SK-N-SH (cell line): ENCODE results near the gene ERMARD. TPM values are rescaled to one million over a fixed set of nuclear protein-coding genes. Genes with fewer than 3 reads are reported as not detected.

ENCODE experiments used
- CTCF ChIA-PET: fragments of 300-600, 350-600 bp; formaldehyde crosslinking; extraction: SDS; loops from one replicate; lab custom pipeline; 2021; lab: Yijun Ruan, JAX
- POLR2A ChIA-PET: fragments of 350-600 bp; sonication (Branson Sonifier 250); formaldehyde crosslinking; extraction: SDS; loops from one replicate; lab custom pipeline; 2020; ENCODE audit warnings: antibody characterized with exemption, inconsistent platforms; lab: Yijun Ruan, JAX
- DNase-seq: peaks from one replicate; pipeline ENCODE4 v3.0.0; 2012
- H2AFZ ChIP-seq: fragments of 200-600 bp; sonication (generic); 2 replicates; pipeline ENCODE4 v1.8.1; 2016; ENCODE audit warnings: antibody characterized with exemption, mild to moderate bottlenecking, low read depth
- H3F3A ChIP-seq: fragments of 200-600 bp; sonication (generic); replicated peaks from 2 replicates; pipeline ENCODE3; 2016; ENCODE audit warnings: antibody characterized with exemption, mild to moderate bottlenecking; ENCODE audit not compliant: insufficient read depth
- H3K27ac ChIP-seq, 2 experiments: fragments of 200-500 bp in 1 of 2; fragments of 200-600 bp in 1 of 2; sonication (Bioruptor generic) in 1 of 2; sonication (generic), shearing (Covaris generic) in 1 of 2; 2 replicates each; pipeline versions ENCODE4 v1.5.1 to v1.6.1; 2014 to 2016; ENCODE audit warnings: low read depth in 2 of 2, inconsistent platforms in 1 of 2, low read length in 1 of 2, mild to moderate bottlenecking in 1 of 2, mixed read lengths in 1 of 2
- H3K27me3 ChIP-seq: fragments of 200-600 bp; sonication (generic), shearing (Covaris generic); 2 replicates; pipeline ENCODE4 v1.6.1; 2016; ENCODE audit warnings: mixed run types; ENCODE audit not compliant: insufficient read depth
- H3K36me3 ChIP-seq, 2 experiments: fragments of 200-500 bp in 1 of 2; fragments of 200-600 bp in 1 of 2; sonication (Bioruptor generic) in 1 of 2; sonication (generic) in 1 of 2; replicated peaks in 1 of 2; 2 replicates each; pipeline versions ENCODE3 to v1.5.1; 2014 to 2016; ENCODE audit warnings: low read length in 1 of 2, mild to moderate bottlenecking in 1 of 2; ENCODE audit not compliant: insufficient read depth in 2 of 2, control insufficient read depth in 1 of 2
- H3K4me1 ChIP-seq, 2 experiments: fragments of 200-500 bp in 1 of 2; fragments of 200-600 bp in 1 of 2; sonication (Bioruptor generic) in 1 of 2; sonication (generic), shearing (Covaris generic) in 1 of 2; 2 replicates each; pipeline versions ENCODE4 v1.5.1 to v1.6.1; 2014 to 2016; ENCODE audit warnings: low read depth in 1 of 2, low read length in 1 of 2, mixed run types in 1 of 2; ENCODE audit not compliant: insufficient read depth in 2 of 2, control insufficient read depth in 1 of 2
- H3K4me2 ChIP-seq: fragments of 200-600 bp; sonication (generic), shearing (Covaris generic); 2 replicates; pipeline ENCODE4 v1.6.1; 2017; ENCODE audit warnings: mixed run types
- H3K4me3 ChIP-seq, 2 experiments: fragments of 200-500 bp in 1 of 2; fragments of 200-600 bp in 1 of 2; sonication (Bioruptor generic) in 1 of 2; sonication (generic), shearing (Covaris generic) in 1 of 2; 2 replicates each; pipeline versions ENCODE4 v1.5.1 to v1.8.1; 2014 to 2016; ENCODE audit warnings: low read depth in 2 of 2, inconsistent platforms in 1 of 2, low read length in 1 of 2, mild to moderate bottlenecking in 1 of 2, mixed read lengths in 1 of 2, moderate library complexity in 1 of 2
- H3K79me2 ChIP-seq: fragments of 200-600 bp; sonication (generic); 2 replicates; pipeline ENCODE4 v1.8.1; 2017; ENCODE audit warnings: mild to moderate bottlenecking; ENCODE audit not compliant: insufficient read depth
- H3K9ac ChIP-seq: fragments of 200-600 bp; sonication (generic); 2 replicates; pipeline ENCODE4 v1.6.1; 2017; ENCODE audit warnings: mixed run types
- H3K9me2 ChIP-seq: fragments of 200-600 bp; sonication (generic); 2 replicates; pipeline ENCODE4 v1.6.1; 2017; ENCODE audit warnings: mixed run types
- H3K9me3 ChIP-seq: fragments of 200-600 bp; sonication (generic); 2 replicates; pipeline ENCODE4 v1.6.1; 2017; ENCODE audit warnings: mixed run types, mild to moderate bottlenecking, moderate library complexity
- H4K20me1 ChIP-seq: fragments of 200-600 bp; sonication (generic); 2 replicates; pipeline ENCODE4 v1.6.1; 2017; ENCODE audit warnings: mild to moderate bottlenecking, mixed run types; ENCODE audit not compliant: insufficient read depth
- CHD2 ChIP-seq: fragments of 150-350 bp; IDR thresholded peaks from 2 replicates; pipeline ENCODE4 v1.6.1; 2018; ENCODE audit warnings: low read length; ENCODE audit not compliant: partially characterized antibody
- FOXJ3 ChIP-seq: sonication (generic); formaldehyde crosslinking; IDR thresholded peaks from 2 replicates; pipeline ENCODE4 v1.5.1; 2020; ENCODE audit warnings: mild to moderate bottlenecking, missing genetic modification reagents
- IRF3 ChIP-seq: fragments of 150-350 bp; IDR thresholded peaks from 2 replicates; pipeline ENCODE4 v1.6.1; 2016; ENCODE audit warnings: mild to moderate bottlenecking, low read depth, low read length
- NRF1 ChIP-seq: IDR thresholded peaks from 2 replicates; pipeline ENCODE4 v1.6.1; 2012; ENCODE audit warnings: low read depth, mild to moderate bottlenecking, low read length
- PBX3 ChIP-seq: IDR thresholded peaks from 2 replicates; pipeline ENCODE4; 2012
- POLR2AphosphoS5 ChIP-seq: IDR thresholded peaks from 2 replicates; pipeline ENCODE4 v1.6.1; 2012; ENCODE audit warnings: low read depth, low read length
- REST ChIP-seq: IDR thresholded peaks from 2 replicates; pipeline ENCODE4 v1.6.1; 2012; ENCODE audit warnings: mild to moderate bottlenecking, low read depth, low read length, moderate library complexity
- RFX5 ChIP-seq: IDR thresholded peaks from 2 replicates; pipeline ENCODE4 v1.6.1; 2012; ENCODE audit warnings: mild to moderate bottlenecking, improper control_type of control experiment, low read length
- TCF12 ChIP-seq: IDR thresholded peaks from 2 replicates; pipeline ENCODE4 v1.4.0; 2012
- WGBS: methylation state at CpG from one replicate; pipeline ENCODE4 v1.1.6; 2017; ENCODE audit warnings: low lambda C conversion rate; 5-methylcytosine and 5-hydroxymethylcytosine counted together
- polyA plus RNA-seq, 3 experiments: library from polyadenylated mRNA; depleted of rRNA; stranded (reverse); fragments of >200 nt; gene quantifications; 2 replicates each; pipeline ENCODE4 v1.2.3, GENCODE V29; 2012

ERMARD gene
- polyA plus RNA-seq, 1 of the 3 experiments (the other 2 are of a cell fraction): 43.2 TPM

GRCh38 chr6:169805242-169805838 lies 53.9 kb downstream of the ERMARD start:
- WGBS: 23% methylated on average over 7 of the region's 7 CpGs

More at GRCh38 chr6:169805242-169805838, 53.9 kb downstream of the ERMARD start:
- POLR2A ChIA-PET: interaction anchor here (1.4 kb wide), 1 partner anchor 15 kb away, joined by 3 read pairs; no protein-coding TSS in a partner anchor
- CTCF ChIA-PET: interaction anchor here (1.1 to 10.9 kb wide), 7 partner anchors 11 to 725 kb away, joined by 3 to 80 read pairs (median 6); no protein-coding TSS in a partner anchor
- H2AFZ ChIP-seq: no peak overlapping the region
- H4K20me1 ChIP-seq: no peaks in the 10 kb centered on the region
- no peaks in the 10 kb centered on the region for H3K27me3 ChIP-seq
- no peak for DNase-seq
- no peak for TF ChIP-seq IRF3
- no peak for TF ChIP-seq NRF1
- TF ChIP-seq REST: no peak
- no peak for TF ChIP-seq PBX3
- no peak for TF ChIP-seq TCF12
- no peak for TF ChIP-seq FOXJ3 (CRISPR knock-in tag)
- no peak for TF ChIP-seq POLR2AphosphoS5
- TF ChIP-seq RFX5: no peak
- TF ChIP-seq CHD2: no peak
- H3K79me2 ChIP-seq: no peaks in the 10 kb centered on the region
- no peaks in the 10 kb centered on the region for H3K9me2 ChIP-seq
- no peak overlapping the region for H3K4me2 ChIP-seq
- H3K4me1 ChIP-seq: peaks cover 0 to 7% of the 10 kb centered on the region in 2 experiments; a peak in 1 of 4 replicates
- no peaks in the 10 kb centered on the region for H3K9me3 ChIP-seq
- H3K9ac ChIP-seq: no peak overlapping the region
- H3K27ac ChIP-seq: no peak overlapping the region
- H3F3A ChIP-seq: no peaks in the 10 kb centered on the region
- H3K4me3 ChIP-seq: no peak overlapping the region
- no peaks in the 10 kb centered on the region for H3K36me3 ChIP-seq
